Measurements from ENCODE around the gene TM4SF20. TPM values are rescaled to one million over a fixed set of nuclear protein-coding genes. Genes with fewer than 3 reads are reported as not detected.

The TM4SF20 gene
- total RNA-seq, 1 experiment from 2014 or later = not detected

DNA sequence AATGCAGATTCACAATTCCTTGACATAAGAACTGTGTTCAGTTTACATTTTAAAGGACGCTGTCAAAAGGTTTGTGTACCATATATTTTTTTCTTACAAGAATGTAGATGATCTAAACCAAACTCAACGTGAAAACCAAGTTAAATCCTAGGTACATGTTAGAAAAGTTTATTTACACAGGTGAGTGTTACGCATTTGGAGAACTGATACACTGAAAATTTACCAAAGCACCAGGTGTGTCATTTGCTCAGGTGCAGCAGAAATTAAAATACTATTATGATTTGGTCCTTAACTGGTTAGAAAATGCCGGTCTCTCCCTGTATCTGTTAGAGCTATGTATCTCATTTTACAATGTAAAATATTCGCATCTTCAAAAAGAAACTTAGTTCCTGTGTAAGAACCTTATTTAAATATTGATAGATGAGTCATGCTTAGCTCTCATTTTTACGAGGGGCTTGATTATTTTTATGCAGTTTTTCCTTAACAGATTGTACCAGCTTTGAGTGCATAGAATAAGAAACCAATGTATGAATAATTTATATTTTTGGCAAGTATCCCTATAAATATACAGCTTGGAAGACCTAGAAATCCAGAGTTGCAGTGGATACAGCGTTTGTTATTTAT, 29.0 kb downstream of the TM4SF20 start:
- Histone ChIP-seq H3K27me3 (replicated peaks; ENCODE audit: insufficient read depth, low read depth, low read length, poor library complexity) (no peaks in the 10 kb centered on the region), H3K36me3 (ENCODE audit: insufficient read depth, low read length, poor library complexity, severe bottlenecking) (peaks cover 9% of the 10 kb centered on the region), H3K4me1 (ENCODE audit: insufficient read depth, low read length, poor library complexity, severe bottlenecking) (peaks cover 29% of the 10 kb centered on the region), H3K4me3 (ENCODE audit: low read depth, low read length, poor library complexity, severe bottlenecking) (no peak overlapping the region), H3K9me3 (ENCODE audit: low read depth, low read length, poor library complexity, severe bottlenecking) (no peaks in the 10 kb centered on the region), H3K27ac (ENCODE audit: low read depth, low read length, poor library complexity, severe bottlenecking) (no peak overlapping the region)
- ChIA-PET POLR2A (ENCODE audit: low non-redundant PET) (no interaction called here), CTCF (no interaction called here)
- BruUV-seq (replicated peaks) = no TSS peak
- intact Hi-C loops (cut with micrococcal nuclease; ENCODE audit: unreplicated experiment) = no loop called here
- TF ChIP-seq, protein P1, sequence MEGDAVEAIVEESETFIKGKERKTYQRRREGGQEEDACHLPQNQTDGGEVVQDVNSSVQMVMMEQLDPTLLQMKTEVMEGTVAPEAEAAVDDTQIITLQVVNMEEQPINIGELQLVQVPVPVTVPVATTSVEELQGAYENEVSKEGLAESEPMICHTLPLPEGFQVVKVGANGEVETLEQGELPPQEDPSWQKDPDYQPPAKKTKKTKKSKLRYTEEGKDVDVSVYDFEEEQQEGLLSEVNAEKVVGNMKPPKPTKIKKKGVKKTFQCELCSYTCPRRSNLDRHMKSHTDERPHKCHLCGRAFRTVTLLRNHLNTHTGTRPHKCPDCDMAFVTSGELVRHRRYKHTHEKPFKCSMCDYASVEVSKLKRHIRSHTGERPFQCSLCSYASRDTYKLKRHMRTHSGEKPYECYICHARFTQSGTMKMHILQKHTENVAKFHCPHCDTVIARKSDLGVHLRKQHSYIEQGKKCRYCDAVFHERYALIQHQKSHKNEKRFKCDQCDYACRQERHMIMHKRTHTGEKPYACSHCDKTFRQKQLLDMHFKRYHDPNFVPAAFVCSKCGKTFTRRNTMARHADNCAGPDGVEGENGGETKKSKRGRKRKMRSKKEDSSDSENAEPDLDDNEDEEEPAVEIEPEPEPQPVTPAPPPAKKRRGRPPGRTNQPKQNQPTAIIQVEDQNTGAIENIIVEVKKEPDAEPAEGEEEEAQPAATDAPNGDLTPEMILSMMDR (conservative IDR thresholded peaks at IDR 0.05; ENCODE audit: low read depth, low read length) = no peak
- TF ChIP-seq EZH2 (IDR thresholded peaks at IDR 0.05; ENCODE audit: borderline replicate concordance, low read depth, low read length, poor library complexity, severe bottlenecking) = no peak
- DNase-seq (ENCODE audit: low spot score) = peak; percentile 48

DNA sequence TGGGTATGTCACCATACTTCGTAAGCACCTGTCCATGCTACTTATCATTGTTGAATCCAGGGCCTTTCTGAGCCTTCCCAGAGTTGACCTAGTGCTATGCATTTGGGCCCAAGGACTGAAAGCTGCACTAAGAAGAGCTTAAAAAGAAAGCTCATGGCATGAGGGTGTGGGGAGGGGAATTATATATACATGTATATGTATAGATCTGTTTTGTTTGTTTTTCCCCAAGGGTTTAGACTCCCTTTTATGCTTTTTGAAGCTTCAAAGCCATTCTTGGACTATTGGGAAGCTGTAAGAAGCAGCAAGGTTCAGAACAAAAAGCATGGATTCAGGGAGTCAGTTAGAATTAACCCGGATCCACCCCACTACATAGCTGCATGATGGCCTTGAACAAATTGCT, 30.8 kb downstream of the TM4SF20 start:
- Histone ChIP-seq H3K4me3 (ENCODE audit: low read depth, low read length, poor library complexity, severe bottlenecking) (no peak overlapping the region), H3K4me1 (ENCODE audit: insufficient read depth, low read length, poor library complexity, severe bottlenecking) (peaks cover 29% of the 10 kb centered on the region)
- POLR2A ChIA-PET (ENCODE audit: low non-redundant PET) = no interaction called here

DNA sequence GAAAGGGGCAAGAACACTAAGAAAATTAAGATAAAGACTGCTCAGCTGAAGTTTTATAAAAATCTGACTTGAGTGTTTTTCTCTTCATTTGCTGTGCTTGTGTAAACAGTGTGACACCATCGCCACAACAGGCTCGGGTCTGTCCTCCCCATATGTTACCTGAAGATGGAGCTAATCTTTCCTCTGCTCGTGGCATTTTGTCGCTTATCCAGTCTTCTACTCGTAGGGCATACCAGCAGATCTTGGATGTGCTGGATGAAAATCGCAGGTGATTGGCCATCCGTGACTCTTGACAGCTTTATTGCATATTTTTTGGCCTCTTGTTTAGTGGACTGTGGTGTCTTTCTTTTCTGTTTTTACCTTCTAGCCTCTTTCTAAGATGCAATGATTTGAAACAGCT, 32.0 kb downstream of the TM4SF20 start:
- no peaks in the 10 kb centered on the region for H3K9me3 ChIP-seq (ENCODE audit: low read depth, low read length, poor library complexity, severe bottlenecking)
- TF ChIP-seq, protein P1 (conservative IDR thresholded peaks at IDR 0.05; ENCODE audit: low read depth, low read length) = no peak
- no peak for TF ChIP-seq EZH2 (IDR thresholded peaks at IDR 0.05; ENCODE audit: borderline replicate concordance, low read depth, low read length, poor library complexity, severe bottlenecking)
- H3K4me1 ChIP-seq (ENCODE audit: insufficient read depth, low read length, poor library complexity, severe bottlenecking) = peaks cover 29% of the 10 kb centered on the region
- no peak for DNase-seq (ENCODE audit: low spot score)
- intact Hi-C loops (cut with micrococcal nuclease; ENCODE audit: unreplicated experiment) = no loop called here
- no peak overlapping the region for H3K4me3 ChIP-seq (ENCODE audit: low read depth, low read length, poor library complexity, severe bottlenecking)
- no TSS peak for BruUV-seq (replicated peaks)
- no peaks in the 10 kb centered on the region for H3K27me3 ChIP-seq (replicated peaks; ENCODE audit: insufficient read depth, low read depth, low read length, poor library complexity)
- no peak overlapping the region for H3K27ac ChIP-seq (ENCODE audit: low read depth, low read length, poor library complexity, severe bottlenecking)
- H3K36me3 ChIP-seq (ENCODE audit: insufficient read depth, low read length, poor library complexity, severe bottlenecking) = peaks cover 14% of the 10 kb centered on the region
- CTCF ChIA-PET = no interaction called here
- POLR2A ChIA-PET (ENCODE audit: low non-redundant PET) = interaction anchor here (0.5 kb wide), 1 partner anchor 10 kb away, joined by 4 read pairs; no protein-coding TSS in a partner anchor

More for the DNA sequence above, 30.8 kb downstream of the TM4SF20 start:
- CTCF ChIA-PET = no interaction called here
- H3K9me3 ChIP-seq (ENCODE audit: low read depth, low read length, poor library complexity, severe bottlenecking) = no peaks in the 10 kb centered on the region
- H3K27ac ChIP-seq (ENCODE audit: low read depth, low read length, poor library complexity, severe bottlenecking) = no peak overlapping the region
- peaks cover 14% of the 10 kb centered on the region for H3K36me3 ChIP-seq (ENCODE audit: insufficient read depth, low read length, poor library complexity, severe bottlenecking)
- TF ChIP-seq EZH2 (IDR thresholded peaks at IDR 0.05; ENCODE audit: borderline replicate concordance, low read depth, low read length, poor library complexity, severe bottlenecking) = no peak
- TF ChIP-seq, protein P1 (conservative IDR thresholded peaks at IDR 0.05; ENCODE audit: low read depth, low read length) = no peak
- intact Hi-C loops (cut with micrococcal nuclease; ENCODE audit: unreplicated experiment) = no loop called here
- BruUV-seq (replicated peaks) = no TSS peak
- H3K27me3 ChIP-seq (replicated peaks; ENCODE audit: insufficient read depth, low read depth, low read length, poor library complexity) = no peaks in the 10 kb centered on the region
- no peak for DNase-seq (ENCODE audit: low spot score)

All from A673 (cell line).